Smooth muscle cell (in vitro differentiated cells): ENCODE data around the gene USP4. TPM values are rescaled to one million over a fixed set of nuclear protein-coding genes. Genes with fewer than 3 reads are reported as not detected.
A peak's percentile ranks its signal among the peaks of the same experiment; 100 is the strongest.

Experiments used
- DNase-seq: peaks from one replicate; lab custom pipeline; 2025; ENCODE audit not compliant: unreplicated experiment; lab: John Stamatoyannopoulos, UW
- H2AFZ ChIP-seq: fragments of 200-600 bp; sonication (generic); 2 replicates; pipeline ENCODE4 v1.6.0; 2016; ENCODE audit warnings: antibody characterized with exemption, low read depth, mild to moderate bottlenecking
- H3F3A ChIP-seq: fragments of 200-600 bp; sonication (generic); 2 replicates; pipeline ENCODE4 v1.6.0; 2017; ENCODE audit warnings: antibody characterized with exemption, low read depth
- H3K27ac ChIP-seq: fragments of 200-600 bp; sonication (generic); 2 replicates; pipeline ENCODE4 v1.5.1; 2016; ENCODE audit warnings: low read depth, mild to moderate bottlenecking
- H3K27me3 ChIP-seq: fragments of 200-600 bp; sonication (generic); 2 replicates; pipeline ENCODE4 v1.6.1; 2016; ENCODE audit warnings: low read depth, mild to moderate bottlenecking
- H3K36me3 ChIP-seq: fragments of 200-600 bp; sonication (generic); 2 replicates; pipeline ENCODE4 v1.5.1; 2016; ENCODE audit warnings: low read depth
- H3K4me1 ChIP-seq: fragments of 200-600 bp; sonication (generic); 2 replicates; pipeline ENCODE4 v1.5.1; 2016; ENCODE audit warnings: low read depth
- H3K4me2 ChIP-seq: fragments of 200-600 bp; sonication (generic); 2 replicates; pipeline ENCODE4 v1.6.0; 2016; ENCODE audit warnings: mild to moderate bottlenecking
- H3K4me3 ChIP-seq: fragments of 200-600 bp; sonication (generic); 2 replicates; pipeline ENCODE4 v1.5.1; 2016; ENCODE audit warnings: mild to moderate bottlenecking
- H3K79me2 ChIP-seq: fragments of 200-600 bp; sonication (generic); 2 replicates; pipeline ENCODE4 v1.6.0; 2016; ENCODE audit warnings: low read depth, mild to moderate bottlenecking
- H3K9ac ChIP-seq: fragments of 200-600 bp; sonication (generic); 2 replicates; pipeline ENCODE4 v1.6.0; 2016; ENCODE audit warnings: low read depth
- H3K9me3 ChIP-seq: fragments of 200-600 bp; sonication (generic); replicated peaks from 2 replicates; pipeline ENCODE4 v1.5.1; 2016; ENCODE audit warnings: low read depth
- H4K20me1 ChIP-seq: fragments of 200-600 bp; sonication (generic); 2 replicates; pipeline ENCODE4 v1.6.0; 2016; ENCODE audit warnings: low read depth
- CTCF ChIP-seq: fragments of 200-600 bp; sonication (generic); IDR thresholded peaks from 2 replicates; pipeline ENCODE4 v1.5.1; 2017; ENCODE audit warnings: borderline replicate concordance, mild to moderate bottlenecking, antibody characterized with exemption; ENCODE audit not compliant: insufficient read depth, poor library complexity, severe bottlenecking
- WGBS: methylation state at CpG from one replicate; pipeline ENCODE4 v1.1.7; 2016; ENCODE audit warnings: low lambda C conversion rate; 5-methylcytosine and 5-hydroxymethylcytosine counted together
- polyA plus RNA-seq: library from polyadenylated mRNA; unstranded; fragments of >200 nt; fragmentation: Nextera tagmentation; extraction: Ambion mirVana; gene quantifications from 2 replicates; pipeline ENCODE4 v1.2.1, GENCODE V29; 2016
- total RNA-seq: library from RNA; depleted of rRNA; stranded (reverse); fragments of >200 nt; gene quantifications from 2 replicates; pipeline ENCODE4 v1.2.3, GENCODE V29; 2014

Gene USP4
- total and polyA plus RNA-seq, 2 experiments from 2014 or later: 25.6 to 28.3 TPM

DNA sequence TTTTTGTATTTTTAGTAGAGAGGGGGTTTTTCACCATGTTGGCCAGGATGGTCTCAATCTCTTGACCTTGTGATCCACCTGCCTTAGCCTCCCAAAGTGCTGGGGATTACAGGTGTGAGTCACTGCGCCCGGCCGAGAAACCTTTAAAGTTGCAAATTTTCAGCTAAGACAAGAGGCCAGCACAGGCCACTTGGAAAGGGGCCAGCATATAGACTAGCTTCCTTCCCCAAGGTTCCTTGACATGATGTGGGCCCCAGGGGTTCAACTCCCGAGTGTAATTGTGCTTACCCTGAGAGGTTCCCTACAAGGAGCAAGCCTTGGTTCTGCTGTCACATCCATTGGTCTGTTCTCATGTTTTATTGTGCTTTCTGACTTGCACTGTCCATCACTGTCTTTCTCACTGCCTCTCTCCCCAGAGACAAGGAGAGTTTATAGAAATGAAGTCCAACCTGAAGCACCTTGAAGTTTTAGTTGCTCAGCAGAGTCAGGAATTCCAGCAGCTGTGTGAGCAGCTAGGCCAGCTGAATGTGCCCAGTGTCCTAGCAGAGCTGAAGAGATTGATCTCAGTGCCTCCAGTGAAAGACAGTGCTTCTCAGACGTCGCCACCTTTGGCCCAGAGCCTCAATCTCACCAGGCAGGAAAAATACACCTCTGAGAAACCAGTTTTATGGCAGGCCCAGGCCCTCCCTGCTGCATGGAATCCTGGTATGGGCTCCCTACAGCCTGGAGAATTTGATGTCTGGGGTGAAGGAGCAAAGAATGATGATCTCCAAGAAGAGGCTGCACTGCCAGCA is 83.9 kb downstream of the USP4 start:
- 80% methylated on average over 6 of the region's 6 CpGs for WGBS
- no peaks in the 10 kb centered on the region for H4K20me1 ChIP-seq
- H3K36me3 ChIP-seq: no peaks in the 10 kb centered on the region
- no peak overlapping the region for H3K4me2 ChIP-seq
- DNase-seq: no peak
- H3K79me2 ChIP-seq: no peaks in the 10 kb centered on the region
- no peaks in the 10 kb centered on the region for H3K27me3 ChIP-seq
- no peak overlapping the region for H3K27ac ChIP-seq
- H3K4me1 ChIP-seq: no peaks in the 10 kb centered on the region
- no peak overlapping the region for H3K9ac ChIP-seq
- H2AFZ ChIP-seq: no peak overlapping the region
- no peak overlapping the region for H3K4me3 ChIP-seq
- H3K9me3 ChIP-seq: no peaks in the 10 kb centered on the region
- no peaks in the 10 kb centered on the region for H3F3A ChIP-seq
- no peak for TF ChIP-seq CTCF

DNA sequence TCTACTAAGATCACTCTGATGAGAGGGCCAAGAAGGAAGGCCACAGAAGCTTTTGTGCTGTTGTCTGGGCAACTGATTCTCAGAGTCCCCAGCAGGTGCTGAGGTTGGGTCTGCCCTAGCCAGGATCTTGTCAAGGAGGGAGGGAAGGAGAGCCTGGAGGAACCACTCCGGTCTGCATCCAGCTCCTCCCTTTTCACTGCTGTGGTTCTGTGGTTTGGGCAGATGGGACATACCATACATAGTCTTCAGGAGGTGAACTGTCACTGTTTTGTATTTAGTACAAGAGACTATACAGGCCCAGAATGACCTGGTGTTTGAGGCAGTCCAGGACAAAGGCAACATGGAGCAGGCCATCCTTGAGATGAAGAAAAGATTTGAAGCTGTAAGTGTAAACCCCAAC is 84.7 kb downstream of the USP4 start:
- no peaks in the 10 kb centered on the region for H3K9me3 ChIP-seq
- no peak for DNase-seq
- no peak overlapping the region for H2AFZ ChIP-seq
- H3K27ac ChIP-seq: no peak overlapping the region
- H3K4me3 ChIP-seq: no peak overlapping the region
- H3K4me2 ChIP-seq: no peak overlapping the region
- H3K79me2 ChIP-seq: no peaks in the 10 kb centered on the region
- WGBS: 55% methylated on average over 1 of the region's 1 CpG
- no peaks in the 10 kb centered on the region for H3K4me1 ChIP-seq
- no peaks in the 10 kb centered on the region for H3K27me3 ChIP-seq
- TF ChIP-seq CTCF: no peak
- no peaks in the 10 kb centered on the region for H3F3A ChIP-seq
- no peaks in the 10 kb centered on the region for H3K36me3 ChIP-seq
- no peak overlapping the region for H3K9ac ChIP-seq
- H4K20me1 ChIP-seq: no peaks in the 10 kb centered on the region

- Histone ChIP-seq H3K4me1 (no peaks in the 10 kb centered on the region), H3K4me3 (no peak overlapping the region), H3K9me3 (no peaks in the 10 kb centered on the region), H3F3A (no peaks in the 10 kb centered on the region), H3K9ac (no peak overlapping the region), H3K36me3 (no peaks in the 10 kb centered on the region), H3K79me2 (no peaks in the 10 kb centered on the region), H3K27me3 (no peaks in the 10 kb centered on the region), H4K20me1 (no peaks in the 10 kb centered on the region), H3K27ac (no peak overlapping the region), H2AFZ (no peak overlapping the region), H3K4me2 (no peak overlapping the region)
- no peak for DNase-seq
- no peak for TF ChIP-seq CTCF
- 93% methylated on average over 3 of the region's 3 CpGs for WGBS
Measured at GRCh38 chr3:49253512-49253911, 86.3 kb downstream of the USP4 start.

GRCh38 chr3:49248840-49249227 is 91.0 kb downstream of the USP4 start:
- Histone ChIP-seq H3F3A (no peaks in the 10 kb centered on the region), H3K27ac (peak overlapping the region; percentile 38), H3K36me3 (no peaks in the 10 kb centered on the region), H3K4me1 (no peaks in the 10 kb centered on the region), H2AFZ (no peak overlapping the region), H3K9ac (no peak overlapping the region), H3K4me3 (no peak overlapping the region), H3K4me2 (peak overlapping the region; percentile 9), H3K79me2 (no peaks in the 10 kb centered on the region), H3K9me3 (no peaks in the 10 kb centered on the region), H3K27me3 (no peaks in the 10 kb centered on the region), H4K20me1 (no peaks in the 10 kb centered on the region)
- TF ChIP-seq CTCF: no peak
- DNase-seq: no peak
